GM12891 (cell line): ENCODE measurements around the gene GPRIN2.

Experiments used
- PAX5 ChIP-seq: IDR thresholded peaks from 2 replicates; pipeline ENCODE4 v1.6.1; 2011; ENCODE audit warnings: low read length, moderate library complexity, mild to moderate bottlenecking; ENCODE audit not compliant: insufficient read depth, severe bottlenecking
- POLR2A ChIP-seq: IDR thresholded peaks from 2 replicates; pipeline ENCODE4 v1.6.1; 2011; ENCODE audit warnings: low read depth, low read length, control low read depth
- POLR2AphosphoS5 ChIP-seq: IDR thresholded peaks from 2 replicates; pipeline ENCODE4 v1.6.1; 2011; ENCODE audit warnings: low read depth, low read length, control low read depth
- POU2F2 ChIP-seq: IDR thresholded peaks from 2 replicates; pipeline ENCODE4 v1.6.1; 2011; ENCODE audit warnings: low read depth, mild to moderate bottlenecking, control low read depth, low read length, moderate library complexity
- SPI1 ChIP-seq: IDR thresholded peaks from 2 replicates; pipeline ENCODE4 v1.6.1; 2011; ENCODE audit warnings: low read depth, low read length, control low read depth
- TAF1 ChIP-seq: IDR thresholded peaks from 2 replicates; pipeline ENCODE4 v1.6.1; 2011; ENCODE audit warnings: low read depth, low read length, control low read depth

DNA sequence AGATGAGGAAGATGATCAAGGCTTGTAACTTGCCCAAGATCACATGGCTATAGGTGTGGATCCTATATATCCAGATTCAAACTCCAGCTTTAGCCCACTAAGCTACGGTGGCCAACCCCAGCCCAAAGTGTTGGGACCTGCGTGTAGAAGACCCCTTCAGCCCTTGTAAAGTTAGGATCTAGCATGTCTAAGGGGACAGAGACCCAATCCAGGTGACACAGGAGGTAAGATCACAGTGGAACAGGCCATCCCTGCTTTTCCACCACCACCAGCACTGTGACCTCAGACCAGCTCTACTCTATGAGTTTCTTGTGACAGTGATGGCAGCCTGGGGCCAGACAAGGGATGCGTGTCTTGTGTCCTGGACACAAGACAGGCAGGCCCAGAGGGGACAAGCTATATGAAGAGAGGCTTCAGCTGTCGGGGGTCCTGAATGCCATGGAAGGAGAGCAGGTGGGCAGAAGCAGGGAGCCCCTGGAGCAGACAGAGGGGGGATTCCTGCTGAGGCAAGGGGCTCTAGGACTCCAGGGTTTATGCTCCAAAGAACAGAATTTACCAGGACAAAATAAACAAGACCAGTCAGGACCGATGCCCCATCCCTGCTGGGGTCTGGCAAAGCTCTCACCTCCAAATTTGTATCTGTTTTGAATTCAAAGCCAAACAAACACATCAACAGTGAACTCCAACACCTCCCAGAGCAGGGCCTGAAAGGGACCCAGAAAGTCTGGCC, 10.4 kb downstream of the GPRIN2 start:
- TF ChIP-seq POLR2A (no peak), TAF1 (no peak), POLR2AphosphoS5 (no peak), POU2F2 (no peak), SPI1 (no peak), PAX5 (no peak)
